ENCODE measurements around the gene OR10AG1. TPM values are rescaled to one million over a fixed set of nuclear protein-coding genes. Genes with fewer than 3 reads are reported as not detected.
A peak's percentile ranks its signal among the peaks of the same experiment; 100 is the strongest.

OR10AG1 gene
- total RNA-seq, 4 donors from 2014 or later, result not detected

DNA sequence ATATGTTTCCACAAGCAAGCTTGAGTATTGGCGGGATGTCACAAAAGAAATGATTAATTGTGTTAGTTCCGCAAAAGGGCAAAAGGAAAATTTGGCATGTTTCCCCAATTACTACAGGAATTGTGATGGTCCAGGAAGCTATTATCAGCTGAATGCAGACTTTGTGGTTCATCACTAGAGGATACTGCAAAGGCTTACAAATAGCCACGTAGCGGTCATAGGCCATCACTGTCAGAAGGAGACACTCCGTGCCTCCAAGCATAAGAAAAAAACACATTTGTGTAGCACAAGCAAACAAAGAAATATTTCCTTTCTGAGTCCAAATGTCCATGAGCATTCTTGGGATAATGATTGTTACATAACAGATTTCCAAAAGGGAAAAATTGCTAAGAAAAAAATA is 1.8 kb downstream of the OR10AG1 start:
- H3K4me1 ChIP-seq, result no peaks in the 10 kb centered on the region
- no peak for DNase-seq
- TF ChIP-seq POLR2A (IDR thresholded peaks at IDR 0.05) (no peak), CTCF (IDR thresholded peaks at IDR 0.05) (no peak)

GRCh38 chr11:55966391-55966790 is 3.4 kb downstream of the OR10AG1 start:
- no peak for DNase-seq
- no peak overlapping the region for H3K4me3 ChIP-seq

More for the DNA sequence above, 1.8 kb downstream of the OR10AG1 start:
- Histone ChIP-seq H3K27me3 (no peaks in the 10 kb centered on the region), H3K9me3 (no peaks in the 10 kb centered on the region), H3K27ac (no peak overlapping the region), H3K4me3 (no peak overlapping the region), H3K36me3 (no peaks in the 10 kb centered on the region)

DNA sequence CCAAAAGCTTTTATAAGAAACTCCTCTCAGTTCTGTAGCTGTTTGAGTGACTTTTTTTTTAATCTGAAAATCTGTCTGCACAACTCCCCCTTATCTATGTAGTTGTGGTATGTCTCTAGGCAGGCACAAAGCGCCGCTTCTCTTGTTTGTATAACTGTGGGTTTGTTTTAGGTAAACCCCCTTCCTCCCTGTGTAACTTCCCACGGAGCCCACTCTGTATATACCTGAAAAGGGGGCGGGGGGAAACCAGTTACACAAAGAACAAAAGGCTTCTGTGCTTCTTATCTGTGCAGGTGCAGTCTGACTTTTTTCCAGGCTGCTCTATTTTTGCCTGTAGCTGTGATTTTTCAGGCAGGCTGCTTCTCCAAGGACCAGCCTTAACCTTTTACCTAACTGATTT is 13.2 kb downstream of the OR10AG1 start:
- no peak for DNase-seq
- no peaks in the 10 kb centered on the region for H3K27me3 ChIP-seq
- no peaks in the 10 kb centered on the region for H3K36me3 ChIP-seq
- no peak for TF ChIP-seq CTCF (IDR thresholded peaks at IDR 0.05)
- no peak for TF ChIP-seq POLR2A (IDR thresholded peaks at IDR 0.05)
- H3K4me1 ChIP-seq, result no peaks in the 10 kb centered on the region
- no peaks in the 10 kb centered on the region for H3K9me3 ChIP-seq
- H3K27ac ChIP-seq, result no peak overlapping the region
- no peak overlapping the region for H3K4me3 ChIP-seq

More at GRCh38 chr11:55966391-55966790, 3.4 kb downstream of the OR10AG1 start:
- Histone ChIP-seq H3K27ac (no peak overlapping the region), H3K4me1 (no peaks in the 10 kb centered on the region), H3K9me3 (no peaks in the 10 kb centered on the region), H3K36me3 (no peaks in the 10 kb centered on the region), H3K27me3 (no peaks in the 10 kb centered on the region)
- TF ChIP-seq CTCF (IDR thresholded peaks at IDR 0.05), result no peak
- no peak for TF ChIP-seq POLR2A (IDR thresholded peaks at IDR 0.05)

DNA sequence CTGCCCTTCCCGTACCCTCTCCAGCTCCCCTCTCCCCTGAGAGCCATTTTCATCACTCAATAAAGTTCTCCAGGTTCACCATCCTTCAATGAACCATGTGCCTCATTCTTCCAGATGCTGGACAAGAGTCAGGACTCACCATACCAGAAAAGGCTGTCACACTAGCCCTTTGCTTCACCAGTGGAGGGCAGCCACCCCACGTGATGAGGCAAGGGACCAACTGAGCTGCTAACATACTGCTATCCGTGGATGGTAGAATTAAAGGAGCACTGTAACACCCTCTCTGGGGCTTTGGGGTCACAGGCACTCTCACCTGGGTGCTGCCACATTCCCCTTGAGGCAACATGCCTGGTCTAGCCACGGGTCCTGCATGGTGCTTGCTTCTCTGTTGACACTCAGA is 20.4 kb downstream of the OR10AG1 start:
- Histone ChIP-seq H3K9me3 (no peaks in the 10 kb centered on the region), H3K4me1 (no peaks in the 10 kb centered on the region), H3K36me3 (no peaks in the 10 kb centered on the region), H3K27me3 (no peaks in the 10 kb centered on the region), H3K27ac (no peak overlapping the region), H3K4me3 (no peak overlapping the region)
- TF ChIP-seq CTCF (IDR thresholded peaks at IDR 0.05) (no peak), POLR2A (IDR thresholded peaks at IDR 0.05) (no peak)
- DNase-seq, result no peak

- no peak for DNase-seq
- no peak overlapping the region for H3K4me3 ChIP-seq
- no peaks in the 10 kb centered on the region for H3K9me3 ChIP-seq
- no peaks in the 10 kb centered on the region for H3K4me1 ChIP-seq
- H3K27ac ChIP-seq, result no peak overlapping the region
- TF ChIP-seq CTCF (IDR thresholded peaks at IDR 0.05) (peak in 3 of 6 experiments; percentile 26 to 34 (median 31)), POLR2A (IDR thresholded peaks at IDR 0.05) (no peak)
- no peaks in the 10 kb centered on the region for H3K27me3 ChIP-seq
- H3K36me3 ChIP-seq, result no peaks in the 10 kb centered on the region
Observed at GRCh38 chr11:55942785-55943392, 26.9 kb downstream of the OR10AG1 start.

- Histone ChIP-seq H3K4me3 (no peak within 1 kb of the TSS), H3K9me3 (no peaks in the 10 kb centered on the region), H3K27ac (no peak within 1 kb of the TSS), H3K4me1 (no peaks in the 10 kb centered on the region), H3K36me3 (no peaks in the 10 kb centered on the region), H3K27me3 (no peaks in the 10 kb centered on the region)
- no peak for DNase-seq
- no peak for TF ChIP-seq POLR2A (IDR thresholded peaks at IDR 0.05)
- no peak for TF ChIP-seq CTCF (IDR thresholded peaks at IDR 0.05)
Observed at GRCh38 chr11:55936300-55936699, 33.4 kb downstream of the OR10AG1 start, which contains the start of gene OR5I1. TSS of gene OR5I1 (minus strand) at chr11:55936400. CDS start at chr11:55936400, 0 bp downstream.
